Activated CD4-positive, alpha-beta T cell treated with anti-CD3 and anti-CD28 coated beads, Interleukin-2, amount 50 U/mL, for 24 hours (primary cell): ENCODE data around the gene LRP5.

Experiments used
- DNase-seq, 2 donors: peaks; one replicate each; pipeline ENCODE4 v3.0.0-alpha.2; 2020; ENCODE audit warnings: low read depth in 1 of 2, low spot score in 1 of 2

The LRP5 gene

DNA sequence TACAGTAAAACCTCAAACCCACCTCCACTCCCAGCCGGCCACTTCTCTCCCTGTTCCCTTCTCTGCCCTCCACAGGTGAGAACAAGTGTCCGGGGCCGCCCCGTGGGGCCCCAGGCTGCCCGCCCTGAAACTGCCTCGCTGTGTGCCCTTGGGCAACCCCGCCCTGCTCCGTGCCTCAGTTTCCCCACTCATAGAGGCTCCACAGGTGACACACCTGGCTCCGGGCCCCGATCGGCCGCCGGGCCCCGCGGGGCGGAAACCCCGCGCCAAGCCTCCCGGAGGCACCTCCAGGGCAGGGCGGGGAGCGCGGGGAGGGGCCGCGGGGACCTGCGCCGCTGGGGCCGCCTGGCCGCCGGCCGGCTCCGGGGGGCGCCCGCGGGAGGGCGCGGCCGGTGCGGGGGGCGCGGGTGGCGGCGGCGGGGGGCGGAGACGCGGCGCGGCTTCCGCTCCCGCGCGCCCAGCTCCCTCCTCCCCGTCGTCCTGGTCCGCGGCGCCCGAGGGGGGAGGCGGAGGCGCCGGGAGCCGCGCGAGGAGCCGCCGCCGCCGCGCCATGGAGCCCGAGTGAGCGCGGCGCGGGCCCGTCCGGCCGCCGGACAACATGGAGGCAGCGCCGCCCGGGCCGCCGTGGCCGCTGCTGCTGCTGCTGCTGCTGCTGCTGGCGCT lies at the start of gene LRP5:
Gene LRP5, plus strand, starts transcription at position 475 of the 663 bp plus-strand sequence. Its CDS starts 124 bp downstream, at position 599.
- DNase-seq, result no peak

DNA sequence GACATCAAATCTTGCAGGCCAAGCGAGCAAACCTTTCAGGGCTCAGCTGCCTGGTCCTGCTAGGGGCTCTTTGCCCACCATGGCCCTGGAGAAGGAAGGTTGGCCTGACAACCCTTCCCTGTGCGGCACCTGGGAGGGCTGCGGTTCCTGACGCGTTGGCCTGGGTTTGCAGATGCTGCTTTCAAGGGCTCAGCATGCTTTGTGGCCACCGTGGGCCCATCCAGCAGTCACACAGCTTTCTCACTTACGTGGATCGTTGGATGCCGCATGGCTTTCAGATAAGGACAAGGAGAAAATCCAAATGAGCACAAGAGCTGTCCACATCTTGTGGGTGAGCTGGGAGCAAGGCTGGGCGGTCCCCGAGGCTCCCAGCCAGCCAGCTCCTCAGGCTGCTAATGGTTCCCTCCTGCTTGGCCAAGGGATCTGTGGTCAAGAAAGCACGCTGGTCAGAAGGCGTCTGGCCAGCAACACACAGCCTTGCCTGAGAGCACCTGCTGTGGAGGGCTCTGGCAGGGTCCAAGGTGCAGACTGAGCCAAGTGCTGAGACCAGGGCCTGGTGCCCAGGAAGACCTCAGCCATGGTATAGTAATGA lies 48.9 kb upstream of the LRP5 start:
- no peak for DNase-seq

DNA sequence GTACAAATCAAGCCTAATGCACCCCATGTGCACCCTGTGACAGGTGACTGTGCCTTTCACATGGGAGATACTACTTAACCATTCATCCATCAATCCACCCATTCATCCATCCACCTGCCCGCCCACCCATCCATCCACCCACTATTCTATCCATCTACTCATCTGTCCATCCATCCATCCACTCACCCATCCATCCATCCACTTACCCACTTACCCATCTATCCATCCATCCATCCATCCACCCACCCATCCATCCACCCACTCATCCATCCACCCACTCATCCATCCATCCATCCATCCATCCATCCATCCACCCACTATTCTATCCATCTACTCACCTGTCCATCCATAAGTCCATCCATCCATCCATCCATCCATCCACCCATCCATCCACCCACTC lies 48.1 kb upstream of the LRP5 start:
- no peak for DNase-seq

DNA sequence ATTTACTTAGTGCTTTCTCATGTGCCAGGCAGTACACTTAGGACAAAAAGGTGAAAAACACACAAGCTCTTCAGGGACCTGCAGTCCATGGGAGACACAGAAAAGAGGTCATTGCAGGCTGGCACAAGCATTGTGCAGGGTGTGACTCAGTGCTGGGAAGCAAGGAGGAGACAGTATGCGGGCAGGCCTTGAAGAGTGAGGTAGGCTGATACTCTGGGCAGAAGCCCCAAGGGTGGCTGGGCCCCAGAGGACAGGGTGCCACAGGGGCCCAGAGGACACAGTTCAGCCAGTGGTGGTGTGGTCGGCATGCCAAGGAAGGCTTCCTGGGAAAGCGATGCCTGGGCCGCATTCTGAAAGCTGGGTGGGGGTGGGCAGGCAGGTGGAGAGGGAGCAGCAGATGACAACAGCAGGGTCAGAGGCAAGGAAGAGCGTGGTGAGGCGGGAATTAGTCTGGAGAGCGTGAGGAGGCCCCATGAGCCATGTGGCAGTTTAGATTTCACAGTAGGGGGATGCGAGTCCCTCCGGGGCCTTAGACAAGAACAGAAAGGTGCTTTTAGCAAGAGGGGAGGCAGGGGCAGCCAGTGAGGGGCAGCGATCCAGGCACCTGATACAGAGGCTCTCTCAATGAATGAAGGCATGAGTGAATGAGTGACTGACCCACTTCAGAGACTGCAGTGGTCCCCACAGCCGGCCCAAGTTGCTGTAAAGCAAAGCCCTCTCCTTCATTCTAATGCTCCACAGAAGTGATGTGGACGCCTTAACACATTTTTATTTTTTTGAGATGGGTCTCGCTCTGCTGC lies 47.5 kb upstream of the LRP5 start:
- DNase-seq, result no peak

DNA sequence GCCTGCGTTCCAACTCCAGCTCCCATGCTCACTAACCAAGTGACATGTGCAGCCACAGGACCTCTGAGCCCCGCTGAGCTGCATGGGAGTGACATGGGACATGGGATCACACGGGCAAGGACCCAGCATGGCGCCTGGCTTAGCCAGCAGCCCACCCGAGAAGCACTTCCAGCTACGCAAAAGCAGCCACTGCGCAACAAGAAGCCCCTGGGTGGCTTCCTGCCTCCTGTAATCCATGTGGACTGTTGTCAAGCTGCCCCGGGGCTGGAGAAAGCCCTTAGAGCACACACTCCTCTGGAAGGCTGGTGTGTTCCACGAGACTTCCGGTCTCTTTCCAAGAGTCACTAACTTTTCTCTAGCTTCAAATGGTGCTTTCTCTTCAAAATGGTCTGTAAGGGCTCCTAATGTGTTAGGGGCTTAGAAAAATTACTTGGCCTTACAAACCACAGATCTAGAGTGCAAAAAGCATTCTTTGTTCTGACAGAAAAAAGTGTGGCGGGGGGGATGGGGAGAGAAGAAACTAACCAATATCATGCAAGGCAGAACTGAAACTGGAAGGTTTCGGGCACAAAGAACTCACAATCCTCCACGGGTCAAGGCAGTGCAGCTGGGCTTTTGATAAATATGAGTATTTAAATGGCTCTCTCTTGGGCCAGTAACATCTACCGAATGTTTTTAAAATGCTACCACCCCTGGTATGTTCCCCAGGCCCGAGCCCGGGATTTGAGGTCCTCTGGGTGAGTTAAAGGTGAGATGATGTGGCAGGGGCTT lies 46.1 kb upstream of the LRP5 start:
- no peak for DNase-seq

DNA sequence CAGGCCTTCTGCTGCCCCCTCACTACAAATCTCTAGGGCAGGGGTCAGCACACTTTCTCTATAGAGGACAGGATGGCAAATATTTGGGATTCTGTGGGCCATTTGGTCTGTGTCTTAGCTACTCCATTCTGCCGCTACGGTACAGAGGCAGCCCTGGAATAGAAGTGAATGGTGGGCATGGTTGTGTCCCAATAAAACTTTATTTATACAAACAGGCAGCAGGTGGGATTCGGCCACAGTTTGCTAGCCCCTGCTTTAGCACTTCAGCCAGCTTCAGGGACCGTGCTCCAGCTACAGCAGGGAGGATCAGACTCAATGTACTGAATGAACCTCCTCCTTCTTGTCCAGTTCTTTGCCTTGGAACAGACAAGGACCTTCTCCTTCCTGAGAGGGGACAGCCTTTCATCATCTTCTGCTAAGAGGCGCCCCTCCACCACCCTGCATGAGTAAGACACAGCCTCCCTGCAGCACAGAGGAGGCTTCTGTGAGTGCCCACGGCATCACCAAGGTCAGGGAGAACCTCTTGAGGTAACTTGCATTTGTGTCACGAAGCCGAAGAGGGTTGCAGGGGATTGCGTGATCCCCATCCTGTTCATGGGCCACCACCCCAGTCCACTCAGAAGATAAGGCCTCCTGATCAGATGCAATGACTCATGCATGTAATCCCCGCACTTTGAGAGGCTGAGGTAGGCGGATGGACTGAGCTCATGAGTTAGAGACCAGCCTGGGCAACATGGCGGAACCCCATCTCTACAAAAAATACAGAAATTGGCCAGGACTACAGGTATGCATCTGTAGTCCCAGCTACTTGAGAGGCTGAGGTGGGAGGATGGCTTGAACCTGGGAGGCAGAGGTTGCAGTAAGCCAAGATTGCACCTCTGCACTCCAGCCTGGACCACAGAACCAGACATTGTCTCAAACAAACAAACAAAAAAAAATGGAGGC lies 45.2 kb upstream of the LRP5 start:
- DNase-seq, result no peak

DNA sequence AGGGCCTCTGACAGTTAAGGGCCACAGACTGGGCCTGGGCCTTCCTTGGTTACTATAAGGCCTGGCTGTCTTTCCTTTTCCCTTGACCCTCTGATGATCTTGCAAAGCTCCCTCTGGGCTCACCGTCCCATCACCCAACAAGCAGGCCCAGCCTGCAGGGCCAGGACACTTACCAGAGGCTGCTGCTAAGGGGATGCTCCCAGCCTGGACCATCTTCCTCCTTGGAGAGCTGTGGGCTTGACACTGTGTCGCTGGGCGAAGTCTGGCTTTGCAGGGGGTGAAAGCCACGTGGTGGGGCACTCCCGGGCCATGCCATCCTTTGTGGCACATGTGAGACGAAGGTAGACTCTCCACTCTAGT lies 44.5 kb upstream of the LRP5 start:
- no peak for DNase-seq

DNA sequence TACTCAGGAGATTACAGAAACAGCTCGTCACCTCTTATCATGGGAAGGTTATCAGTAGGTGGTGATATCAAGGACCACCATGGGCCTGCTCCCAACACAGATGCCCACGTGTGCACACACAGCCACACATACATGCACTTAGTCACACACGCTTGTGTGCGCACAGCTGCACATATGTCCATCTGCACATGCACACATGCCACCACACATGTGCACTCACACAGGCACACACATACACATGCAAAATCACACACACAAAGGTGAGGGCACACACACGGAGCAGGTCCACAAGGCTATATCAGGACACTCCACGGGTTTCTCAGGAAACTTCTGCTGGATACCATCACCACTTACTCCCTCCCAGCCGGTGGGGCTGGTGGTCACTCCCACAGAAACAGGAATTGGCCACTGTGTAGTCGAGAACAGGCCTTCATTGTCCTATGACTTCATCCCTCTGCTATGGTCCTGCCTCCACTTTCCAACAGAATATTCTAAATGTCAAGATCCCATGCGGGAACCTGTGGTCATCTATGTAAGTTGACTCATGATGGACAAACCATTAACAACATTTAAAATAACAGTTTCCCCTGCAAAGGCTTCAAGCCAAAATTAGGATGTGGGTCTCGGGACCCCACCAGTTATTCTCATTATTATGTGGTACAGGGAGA lies 42.8 kb upstream of the LRP5 start:
- no peak for DNase-seq

GRCh38 chr11:68270196-68271022 lies 42.0 kb upstream of the LRP5 start:
- no peak for DNase-seq

GRCh38 chr11:68271023-68271780 lies 41.2 kb upstream of the LRP5 start:
- DNase-seq, result peak; percentile 19 to 43

DNA sequence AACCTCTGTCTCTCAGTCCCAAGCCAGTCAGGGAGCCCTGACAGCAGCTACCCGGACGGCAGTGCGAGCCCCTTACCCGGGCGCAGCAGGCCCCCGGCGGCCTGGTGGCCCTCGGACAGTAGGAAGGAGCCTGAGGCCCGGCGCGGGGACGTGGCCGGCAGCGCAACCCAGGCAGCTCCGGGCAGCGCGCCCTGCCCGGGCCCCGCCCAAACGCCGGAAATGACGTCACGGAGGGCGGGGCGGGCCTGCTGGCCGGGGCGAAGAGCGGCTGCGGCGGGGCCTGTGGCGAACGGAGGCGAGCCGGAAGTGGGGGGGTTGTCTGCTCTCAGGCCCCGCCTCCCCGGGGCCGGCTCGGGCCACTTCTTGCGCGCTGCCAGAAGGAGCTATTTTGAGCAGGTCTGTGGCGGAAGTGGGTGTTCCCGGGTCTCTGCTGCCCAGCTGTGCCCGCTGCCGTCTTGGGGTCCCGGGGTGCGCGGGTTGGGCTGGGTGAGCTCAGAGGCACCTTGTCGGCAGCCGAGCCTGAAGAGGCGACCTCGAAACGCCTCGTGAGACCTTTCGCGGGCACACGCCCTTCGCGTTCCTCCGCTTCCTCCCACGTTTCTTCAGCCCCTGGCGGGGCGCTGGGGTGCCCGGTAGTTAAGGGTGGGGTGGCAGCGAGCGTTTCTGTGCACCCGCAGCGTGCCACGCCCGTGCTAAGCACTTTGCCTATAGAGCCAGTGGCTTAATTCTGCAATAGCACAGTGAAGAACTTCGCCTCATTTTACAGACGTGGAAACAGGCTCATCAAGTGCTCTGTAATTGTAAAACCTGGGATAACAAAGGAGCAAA lies 40.4 kb upstream of the LRP5 start, which contains the start of gene C11orf24:
Gene C11orf24, minus strand, starts transcription at position 193 of the 828 bp plus-strand sequence. CDS start 8,206 bp downstream, outside the sequence.
- DNase-seq, result peak; percentile 87 to 90

GRCh38 chr11:68273026-68273738 lies 39.2 kb upstream of the LRP5 start:
- DNase-seq, result no peak

DNA sequence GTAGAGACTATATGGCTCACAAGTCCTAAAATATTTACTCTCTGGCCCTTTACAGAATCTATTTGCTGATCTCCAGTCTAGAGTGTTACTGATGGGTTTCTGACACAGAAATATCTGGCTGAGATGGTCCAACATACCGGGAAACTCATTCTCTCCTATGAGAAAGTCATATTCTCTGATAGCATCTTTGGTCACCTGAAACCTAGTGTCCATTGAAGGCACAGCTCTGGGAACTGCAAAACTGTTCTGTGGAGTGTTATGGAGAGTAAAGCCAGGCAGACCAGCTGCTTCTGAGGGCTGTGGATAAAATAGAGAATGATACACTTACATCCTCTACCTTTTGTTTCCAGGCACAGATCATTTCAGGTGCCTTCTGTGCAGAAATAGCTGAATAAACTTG lies 38.1 kb upstream of the LRP5 start:
- DNase-seq, result no peak

DNA sequence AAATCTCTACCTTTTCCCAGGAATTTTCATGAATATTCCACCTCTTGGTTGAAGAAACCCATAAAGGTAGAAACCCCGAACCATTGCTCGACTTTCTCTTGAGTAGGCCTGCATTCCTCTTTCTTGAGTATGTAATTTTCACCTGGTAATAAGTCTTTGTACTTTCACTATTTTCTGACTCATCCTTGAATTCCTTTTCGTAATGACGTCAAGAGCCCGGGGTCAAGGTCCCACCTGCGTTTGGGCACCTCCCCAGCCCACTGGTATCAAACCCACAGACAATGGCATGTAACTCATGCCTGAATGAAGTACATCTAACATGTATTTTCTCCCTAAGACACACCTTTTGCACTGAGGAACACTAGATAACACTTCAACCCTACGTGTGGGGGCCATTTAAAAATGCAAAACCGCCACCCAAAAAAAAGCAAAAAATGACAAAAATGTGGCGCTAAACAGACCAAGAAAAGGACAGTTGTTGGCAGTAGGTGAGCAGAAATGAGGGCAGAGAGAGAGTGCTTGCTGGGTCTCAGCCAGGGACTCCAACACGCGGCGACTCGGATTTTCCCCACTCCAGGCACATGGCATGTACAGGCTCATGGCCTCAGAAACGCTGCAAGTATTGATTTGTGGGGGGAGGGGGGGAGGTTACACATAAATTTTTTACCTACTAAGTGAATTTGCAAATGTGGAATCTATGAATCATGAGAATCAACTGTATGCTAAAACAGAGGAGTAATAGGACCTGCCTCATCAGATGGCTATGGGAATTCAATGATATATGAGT lies 36.5 kb upstream of the LRP5 start:
- peak in 1 of 2 donors; percentile 31 for DNase-seq

GRCh38 chr11:68276861-68277260 lies 35.5 kb upstream of the LRP5 start:
- DNase-seq, result no peak

DNA sequence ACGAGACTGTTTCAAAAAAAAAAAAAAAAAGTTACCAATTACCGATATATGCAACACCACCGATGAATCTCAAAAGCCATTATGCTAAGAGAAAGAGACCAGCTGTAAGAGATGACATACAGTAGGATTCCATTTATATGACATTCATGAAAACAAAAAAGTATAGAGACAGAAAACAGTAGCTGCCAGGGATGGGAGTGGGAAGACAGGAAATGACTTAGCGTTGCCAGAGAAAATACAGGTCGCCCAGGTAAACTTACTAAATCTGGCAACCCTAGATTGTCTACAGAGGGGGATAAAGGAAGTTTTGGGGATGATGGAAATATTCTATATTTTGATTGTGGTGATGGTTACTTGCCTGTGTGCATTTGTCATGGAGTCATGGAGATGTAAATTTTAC lies 32.7 kb upstream of the LRP5 start:
- no peak for DNase-seq
